DMS153 (cell line): Measurements from ENCODE around the gene LAIR2.
"Not testable (repeated sequence)": the region's sequence is repeated elsewhere in the genome, so short reads cannot be mapped to it uniquely, and the experiment has no call there.

Source experiments
- DNase-seq: peaks from one replicate; lab custom pipeline; 2025; lab: John Stamatoyannopoulos, UW

LAIR2 gene

DNA sequence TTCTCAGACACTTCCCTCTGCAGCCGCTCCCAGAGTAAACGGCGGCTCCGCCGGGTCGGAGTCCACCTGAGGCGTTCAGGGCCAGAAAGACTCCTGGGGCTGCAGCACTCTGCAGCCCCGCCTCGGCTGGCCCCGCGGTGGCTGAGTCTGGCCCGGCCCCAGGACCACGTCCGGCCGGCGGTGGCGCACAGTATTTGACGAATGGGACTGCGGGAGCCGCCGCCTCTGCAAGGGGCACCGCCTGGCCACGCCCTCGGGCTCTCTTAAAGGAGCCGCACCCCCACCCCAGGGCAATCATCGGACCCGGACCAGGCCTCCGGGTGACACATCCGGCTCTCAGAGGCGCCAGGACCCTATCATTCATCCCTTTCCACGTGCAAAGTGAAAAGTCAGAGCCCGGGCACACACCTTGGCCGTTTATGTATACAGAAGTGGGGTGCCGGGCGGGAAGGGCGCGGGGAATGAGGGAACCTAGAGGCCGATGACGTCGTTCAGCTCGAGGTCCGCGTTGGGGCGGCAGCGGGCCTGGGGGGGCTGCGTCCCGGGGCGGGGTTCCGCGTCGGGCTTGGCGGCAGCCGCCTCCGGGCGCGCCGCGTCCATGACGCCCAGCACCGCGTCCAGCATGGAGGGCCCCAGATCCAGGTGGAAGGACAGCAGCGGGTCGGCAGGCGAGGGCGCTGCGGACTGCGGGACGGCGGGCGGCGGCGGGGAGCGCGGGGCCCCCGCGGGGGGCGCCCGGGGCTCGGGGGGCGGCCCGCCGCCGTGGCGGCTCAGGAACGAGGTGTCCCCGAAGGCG, 37.8 kb upstream of the LAIR2 start:
- peak; percentile 81 for DNase-seq

- no peak for DNase-seq
Observed at GRCh38 chr19:54465426-54466109, 37.1 kb upstream of the LAIR2 start.

DNA sequence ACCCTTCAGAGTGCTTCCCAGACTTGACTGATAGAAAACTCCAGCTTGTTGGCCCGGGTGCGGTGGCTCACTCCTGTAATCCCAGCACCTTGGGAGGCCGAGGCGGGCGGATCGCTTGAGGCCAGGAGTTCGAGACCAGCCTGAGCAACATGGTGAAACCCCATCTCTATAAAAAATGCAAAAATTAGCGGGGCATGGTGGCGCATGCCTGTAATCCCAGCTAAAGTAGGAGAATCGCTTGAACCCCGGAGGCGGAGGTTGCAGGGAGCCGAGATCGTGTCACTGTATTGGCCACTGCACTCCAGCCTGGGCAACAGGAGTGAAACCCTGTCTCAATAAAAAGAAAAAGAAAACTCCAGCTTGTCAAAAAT, 36.5 kb upstream of the LAIR2 start:
- DNase-seq: not testable (repeated sequence)

DNA sequence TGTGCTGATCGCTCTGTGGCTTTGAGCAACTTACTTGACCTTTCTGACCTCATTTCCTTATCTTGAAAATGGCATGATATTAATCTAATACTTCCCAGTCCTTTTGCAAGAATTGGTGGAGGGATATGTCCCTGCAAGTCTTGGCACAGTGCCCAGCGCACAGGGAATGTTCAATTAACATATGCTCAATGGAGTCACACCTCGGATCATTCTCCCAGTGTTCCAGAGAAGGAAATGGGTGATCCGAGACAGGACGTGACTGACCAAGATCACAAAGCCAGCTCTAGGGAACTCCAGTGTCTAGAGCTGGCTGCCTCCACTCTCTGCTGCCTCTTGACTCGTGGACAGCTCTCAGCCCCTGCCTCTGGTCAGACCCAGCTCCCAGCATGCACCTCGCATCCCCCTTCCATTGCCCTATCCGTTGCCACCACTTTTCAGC, 33.1 kb upstream of the LAIR2 start:
- no peak for DNase-seq

DNA sequence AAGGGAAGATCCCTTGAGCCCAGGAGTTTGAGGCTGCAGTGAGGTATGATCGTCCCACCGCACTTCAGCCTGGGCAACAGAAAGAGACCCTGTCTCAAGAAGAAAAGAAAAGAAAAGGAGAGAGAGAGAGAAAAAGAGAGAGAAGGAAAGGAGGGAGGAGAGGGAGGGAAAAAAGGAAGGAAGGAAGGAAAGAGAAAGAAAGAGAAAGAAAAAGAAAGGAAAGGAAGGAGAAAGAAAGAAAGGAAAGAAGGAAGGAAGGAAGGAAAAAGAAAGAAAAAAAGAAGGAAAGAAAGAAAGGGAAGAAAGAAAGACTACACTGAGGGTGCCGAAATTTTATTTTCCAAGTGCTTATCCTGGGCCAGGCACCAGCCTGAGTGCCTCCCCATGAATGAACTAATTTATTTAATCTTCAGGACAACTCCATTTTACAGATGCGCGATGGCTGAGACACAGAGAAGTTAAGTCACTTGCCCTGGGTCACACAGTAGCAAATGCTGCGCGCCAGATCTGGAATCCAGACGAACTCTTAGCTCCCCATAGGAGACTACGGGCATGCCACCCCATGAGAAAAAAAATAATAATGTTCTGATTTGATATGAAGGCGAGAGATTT, 32.2 kb upstream of the LAIR2 start:
- DNase-seq: no peak

DNA sequence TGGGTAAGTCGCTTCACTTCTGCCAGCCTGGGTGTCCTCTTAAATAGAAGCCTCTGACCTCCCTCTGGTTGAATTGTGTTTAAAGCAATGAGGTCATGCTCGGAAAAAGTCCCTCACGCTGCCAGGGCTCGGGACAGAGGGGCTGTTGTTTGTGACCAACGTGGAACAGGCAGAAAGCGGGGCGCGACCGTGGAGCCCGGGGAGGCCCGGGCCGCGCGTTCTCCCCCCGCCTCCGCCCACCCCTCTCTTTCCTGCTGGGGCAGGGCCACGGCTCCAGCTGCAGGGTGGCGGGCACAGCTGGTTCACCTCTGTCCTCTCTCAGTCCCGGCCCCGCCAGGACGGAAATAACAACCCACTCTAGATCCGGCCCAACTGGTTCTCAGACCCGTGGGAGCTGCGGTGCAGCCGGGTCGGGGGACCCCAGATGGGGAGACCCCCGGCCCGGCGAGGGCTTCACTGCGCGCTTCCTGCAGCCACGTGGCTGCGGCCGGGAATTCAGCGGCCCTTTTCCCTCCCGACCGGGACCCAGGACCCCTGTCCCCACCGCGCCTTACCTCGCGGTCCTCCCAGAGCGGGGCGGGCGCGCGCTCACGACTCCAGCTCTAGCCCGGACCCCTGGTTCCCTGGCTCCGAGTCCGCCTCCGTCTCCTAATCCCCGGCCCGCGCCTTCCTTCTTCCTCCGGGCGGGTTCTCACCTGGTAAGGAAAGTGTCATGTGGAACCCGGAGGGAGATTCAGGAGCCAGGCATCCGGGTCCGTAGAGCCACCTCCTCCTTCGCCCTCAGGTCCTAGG, 31.4 kb upstream of the LAIR2 start:
- no peak for DNase-seq

DNA sequence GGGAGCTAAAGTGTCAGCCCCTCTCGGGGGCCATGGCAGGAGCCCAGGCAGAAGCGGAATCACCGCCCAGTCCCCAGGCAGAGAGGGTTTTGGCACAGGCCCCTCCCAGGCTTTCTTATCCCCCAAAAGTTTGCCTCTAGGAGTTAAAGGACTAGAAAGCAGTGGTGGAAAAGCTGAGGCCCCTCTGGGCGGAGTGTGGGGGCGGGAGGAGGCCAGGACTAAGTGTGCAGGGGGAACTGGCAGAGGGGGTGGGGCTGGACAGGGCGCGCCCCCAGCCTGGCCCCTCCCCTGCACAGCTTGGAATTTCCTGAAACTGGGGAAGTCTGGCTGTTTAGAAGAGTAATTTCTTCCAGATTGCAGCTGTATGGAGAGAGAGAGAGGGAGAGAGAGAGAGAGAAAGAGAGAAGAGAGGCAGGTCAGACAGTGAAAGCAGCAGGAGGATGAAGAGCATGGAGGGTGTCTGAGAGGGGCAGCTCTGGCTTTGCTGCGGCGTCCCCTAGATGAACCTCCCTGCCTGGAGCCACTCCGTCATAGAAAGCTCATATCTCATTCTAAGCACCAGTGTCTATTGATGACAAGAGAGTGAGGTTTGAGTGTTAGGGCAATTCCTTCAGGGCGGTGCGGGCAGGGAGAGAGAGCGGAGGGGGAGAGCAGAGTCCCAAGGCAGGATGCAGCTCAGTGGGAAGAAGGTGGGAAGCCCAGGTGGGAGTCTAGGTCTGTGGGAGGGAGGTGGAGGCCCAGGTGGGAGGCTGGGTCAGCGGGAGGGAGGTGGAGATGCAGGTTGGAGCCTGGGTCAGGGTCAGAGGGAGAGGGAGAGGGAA, 29.4 kb upstream of the LAIR2 start, which contains the start of gene CDC42EP5:
TSS of gene CDC42EP5 (minus strand) at position 226 of the 821 bp plus-strand sequence. CDS start 7,749 bp downstream, outside the sequence.
- DNase-seq: peak; percentile 13

DNA sequence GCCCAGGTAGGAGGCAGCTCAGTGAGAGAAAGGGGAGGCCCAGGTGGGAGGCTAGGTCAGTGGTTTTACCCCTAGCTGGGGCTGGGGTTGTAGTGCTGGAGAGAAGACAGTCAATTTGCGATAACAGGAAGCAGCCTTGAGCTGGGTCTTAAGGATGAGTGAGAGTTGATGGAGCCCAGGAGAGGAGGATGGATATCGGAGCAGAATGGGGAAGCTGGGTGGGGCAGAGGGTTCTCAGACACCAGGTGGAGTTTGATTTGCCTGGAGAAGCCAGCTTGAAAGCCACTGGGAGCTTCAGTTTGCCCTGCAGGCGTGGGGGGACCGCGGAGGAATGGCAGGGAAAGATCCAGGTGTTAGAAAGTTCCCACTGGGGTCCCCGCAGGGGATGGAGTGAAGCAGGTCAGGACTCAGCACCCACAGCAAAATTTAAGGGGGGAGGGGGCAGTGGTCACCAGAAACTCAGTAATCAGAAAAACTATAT, 28.7 kb upstream of the LAIR2 start:
- DNase-seq: no peak

- DNase-seq: no peak
Observed at GRCh38 chr19:54475706-54476105, 26.9 kb upstream of the LAIR2 start.

DNA sequence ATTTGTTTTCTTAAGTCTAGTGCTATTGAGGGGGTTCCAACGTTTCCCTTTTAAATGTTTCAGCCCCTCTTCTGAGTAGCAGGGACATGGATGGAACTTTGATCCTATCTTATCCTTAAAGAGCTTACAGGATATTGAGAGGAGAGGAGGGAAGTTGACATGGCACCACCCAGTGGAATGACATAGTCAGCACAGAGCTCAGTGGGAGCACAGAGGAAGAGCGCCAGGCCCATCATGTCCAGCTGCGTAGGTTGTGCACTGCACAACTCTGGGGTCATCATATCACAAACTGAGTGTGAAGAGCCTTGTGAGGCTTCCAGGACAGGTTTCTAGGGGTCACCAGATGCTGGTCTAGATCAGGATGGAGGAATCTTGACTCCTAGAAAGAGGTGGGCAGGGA, 25.0 kb upstream of the LAIR2 start:
- DNase-seq: no peak

- no peak for DNase-seq
Observed at GRCh38 chr19:54478677-54479266, 23.9 kb upstream of the LAIR2 start.

GRCh38 chr19:54480051-54480450, 22.6 kb upstream of the LAIR2 start:
- DNase-seq: no peak

- DNase-seq: peak; percentile 39
Observed at GRCh38 chr19:54481326-54481930, 21.2 kb upstream of the LAIR2 start.

DNA sequence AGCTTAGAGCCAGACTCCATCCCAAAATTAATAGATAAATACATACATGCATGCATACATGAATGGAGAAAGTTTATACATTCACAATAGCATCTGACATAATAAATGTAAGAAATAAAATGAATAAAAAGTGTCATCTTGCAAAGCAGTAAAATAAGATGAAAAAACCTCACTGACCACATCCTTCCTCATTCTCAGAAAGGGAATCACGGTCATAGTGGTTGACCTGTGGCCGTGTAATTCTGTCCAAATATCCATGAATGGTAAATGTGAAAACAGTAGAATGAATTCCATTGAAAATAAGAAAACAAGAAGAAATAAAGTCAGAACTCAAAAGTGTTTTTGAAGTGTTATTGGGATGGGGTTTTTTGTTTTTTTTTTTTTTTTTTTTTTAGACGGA, 19.7 kb upstream of the LAIR2 start:
- no peak for DNase-seq

DNA sequence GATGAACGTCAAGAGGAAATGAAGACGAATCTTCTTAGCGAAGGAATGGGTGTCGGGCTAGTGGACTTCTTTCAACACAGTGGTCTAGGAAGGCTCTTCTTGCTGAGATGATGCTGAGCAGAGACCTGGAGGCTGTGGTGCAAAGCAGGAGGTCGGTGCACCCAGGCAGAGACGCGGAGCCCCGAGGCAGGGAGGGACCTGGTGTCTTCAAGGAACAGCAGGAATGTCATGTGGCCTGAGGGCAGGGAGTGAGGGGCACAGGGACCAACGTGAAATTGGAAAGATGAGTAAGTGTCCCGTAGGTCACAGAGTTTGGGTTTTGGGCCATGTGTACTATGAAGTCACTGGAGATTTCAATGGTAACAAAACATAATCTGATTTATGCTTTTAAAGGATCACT, 18.2 kb upstream of the LAIR2 start:
- DNase-seq: no peak

GRCh38 chr19:54485851-54486250, 16.8 kb upstream of the LAIR2 start:
- no peak for DNase-seq

GRCh38 chr19:54489341-54489740, 13.3 kb upstream of the LAIR2 start:
- DNase-seq: no peak

DNA sequence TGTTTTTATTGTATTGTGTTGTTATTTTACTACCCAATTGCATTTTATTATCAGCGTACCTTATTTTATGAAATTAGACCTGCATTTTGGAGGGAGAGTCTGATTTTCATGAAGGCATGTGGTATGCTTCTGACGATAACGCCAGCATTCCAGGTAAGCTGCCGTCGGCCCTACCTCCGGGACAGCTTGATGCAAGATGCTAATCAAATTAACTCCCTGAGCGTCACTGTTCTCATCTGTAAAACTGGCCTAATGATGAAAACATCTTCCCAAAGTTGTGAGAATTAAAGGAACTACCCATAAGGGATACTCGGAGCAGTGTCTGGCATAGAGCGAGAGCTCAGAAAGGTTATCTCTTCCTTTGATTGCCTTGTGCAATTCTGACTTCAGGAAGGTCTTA, 12.9 kb upstream of the LAIR2 start:
- no peak for DNase-seq

DNA sequence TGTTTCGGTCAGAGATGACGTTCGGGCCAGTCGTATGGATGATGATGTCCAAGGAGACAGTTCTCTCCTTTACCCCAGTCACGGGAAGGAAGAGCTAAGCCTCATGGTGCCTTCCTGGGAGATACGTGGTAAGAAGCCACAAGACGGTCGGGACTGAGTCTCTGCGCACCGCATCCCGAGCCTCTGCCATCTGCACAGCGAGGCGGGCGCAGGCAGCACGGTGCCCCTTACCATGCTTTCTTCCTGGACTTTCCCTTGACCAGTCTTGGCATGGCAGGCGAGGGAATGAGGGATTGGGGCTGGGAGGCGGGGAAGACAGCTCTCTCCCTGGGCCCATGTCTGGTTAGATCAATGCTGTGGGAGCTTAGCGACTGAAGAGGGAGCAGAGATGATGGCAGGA, 10.1 kb upstream of the LAIR2 start:
- DNase-seq: no peak

- not testable (repeated sequence) for DNase-seq
Observed at GRCh38 chr19:54493056-54493455, 9.6 kb upstream of the LAIR2 start.
